Activated CD4-positive, alpha-beta T cell treated with anti-CD3 and anti-CD28 coated beads, Interleukin-2, amount 50 U/mL, for 16 hours (primary cell): ENCODE data around the gene ADRM1.

Experiments
- DNase-seq: peaks from one replicate; pipeline ENCODE4 v3.0.0-alpha.2; 2020

The ADRM1 gene

GRCh38 chr20:62313021-62313420, 10.2 kb downstream of the ADRM1 start:
- DNase-seq: no peak

GRCh38 chr20:62313460-62314338, 10.9 kb downstream of the ADRM1 start:
- no peak for DNase-seq

- no peak for DNase-seq
Measured at GRCh38 chr20:62314339-62314638, 11.5 kb downstream of the ADRM1 start.

GRCh38 chr20:62314711-62315302, 12.0 kb downstream of the ADRM1 start:
- no peak for DNase-seq

- no peak for DNase-seq
Measured at GRCh38 chr20:62315773-62316172, 13.0 kb downstream of the ADRM1 start.

GRCh38 chr20:62316331-62317166, 13.8 kb downstream of the ADRM1 start:
- DNase-seq: no peak

GRCh38 chr20:62317167-62317655, 14.4 kb downstream of the ADRM1 start:
- no peak for DNase-seq

- DNase-seq: no peak
Measured at GRCh38 chr20:62318400-62319345, 15.9 kb downstream of the ADRM1 start.

- DNase-seq: no peak
Measured at GRCh38 chr20:62319346-62319909, 16.6 kb downstream of the ADRM1 start.

GRCh38 chr20:62320581-62321354, 18.0 kb downstream of the ADRM1 start:
- no peak for DNase-seq

- DNase-seq: peak; percentile 13
Measured at GRCh38 chr20:62321521-62321948, 18.7 kb downstream of the ADRM1 start.

- DNase-seq: no peak
Measured at GRCh38 chr20:62321975-62322374, 19.2 kb downstream of the ADRM1 start.

- no peak for DNase-seq
Measured at GRCh38 chr20:62322492-62323041, 19.8 kb downstream of the ADRM1 start.

GRCh38 chr20:62323146-62323979, 20.6 kb downstream of the ADRM1 start:
- no peak for DNase-seq

- no peak for DNase-seq
Measured at GRCh38 chr20:62323980-62324906, 21.4 kb downstream of the ADRM1 start.

- no peak for DNase-seq
Measured at GRCh38 chr20:62325172-62325905, 22.5 kb downstream of the ADRM1 start.

- no peak for DNase-seq
Measured at GRCh38 chr20:62326559-62326958, 23.8 kb downstream of the ADRM1 start.
